ENCODE results near the gene BSN. TPM values are rescaled to one million over a fixed set of nuclear protein-coding genes. Genes with fewer than 3 reads are reported as not detected.
A peak's percentile ranks its signal among the peaks of the same experiment; 100 is the strongest.

The BSN gene
- total RNA-seq, 1 donor from 2014 or later = not detected

DNA sequence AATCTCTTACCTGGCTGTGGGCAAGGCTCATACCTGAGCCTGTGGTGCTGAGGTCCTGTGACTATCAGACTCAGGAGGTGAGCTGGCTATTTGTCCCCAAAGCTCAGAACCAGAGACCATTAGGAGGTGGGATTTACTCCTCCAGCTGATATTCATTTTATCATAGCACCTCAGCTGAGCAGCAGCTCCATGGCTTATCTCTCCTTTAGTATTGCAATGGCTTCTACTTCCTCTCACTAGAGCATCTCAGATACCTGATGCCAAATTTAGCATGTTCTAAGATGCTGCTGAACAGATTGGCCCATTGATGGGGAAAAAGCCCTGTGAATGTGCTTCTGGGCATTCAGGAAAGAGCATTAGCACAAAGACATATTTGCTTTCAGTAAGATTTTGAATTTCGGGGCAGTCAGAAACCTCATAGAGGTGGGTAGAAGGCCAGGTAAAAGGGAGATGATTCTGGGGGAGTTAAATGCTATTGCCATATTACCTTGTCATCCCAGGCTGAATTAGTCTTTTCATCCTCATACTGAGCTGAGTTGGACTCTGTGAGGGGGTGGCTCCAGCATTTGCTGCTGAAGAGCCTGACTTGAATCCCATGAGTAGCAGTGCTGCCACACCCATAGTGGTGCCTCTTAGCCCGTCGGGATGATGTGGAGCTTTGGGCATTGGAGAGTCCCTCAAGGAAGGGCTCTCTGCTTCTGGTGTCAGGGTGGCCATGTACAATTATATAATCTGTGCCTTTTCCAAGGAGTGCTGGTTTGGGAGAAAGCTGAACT is 2.4 kb downstream of the BSN start:
- FAIRE-seq = no peak

DNA sequence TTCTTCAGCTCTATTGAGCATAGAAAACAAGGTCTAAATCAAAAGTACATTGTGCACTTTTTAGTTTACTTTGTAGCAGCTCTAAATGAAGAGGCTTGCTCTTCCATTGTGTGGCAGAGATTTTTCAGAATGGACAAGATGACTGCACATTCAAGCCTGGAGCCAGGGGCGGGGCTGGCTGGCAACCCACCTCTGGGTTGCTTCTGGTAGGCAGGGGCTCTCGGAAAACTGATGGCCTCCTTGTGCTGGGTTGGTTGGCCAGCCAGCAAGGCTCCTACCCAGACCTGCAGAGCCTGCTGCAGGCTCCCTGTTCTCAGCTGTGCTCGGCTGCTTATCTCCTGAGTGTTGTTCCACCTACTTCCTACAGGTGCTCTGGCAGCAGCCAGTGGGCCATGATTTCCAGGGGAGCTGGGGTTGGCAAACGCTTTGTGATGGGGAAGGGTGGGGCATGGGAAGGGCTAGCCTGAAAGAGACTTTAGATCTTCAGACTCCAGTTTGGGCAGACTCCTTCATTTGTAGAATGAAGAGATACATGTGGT is 8.8 kb downstream of the BSN start:
- no peak for FAIRE-seq
- Histone ChIP-seq H3K36me3 (ENCODE audit: control insufficient read depth, insufficient read depth, low read length) (no peaks in the 10 kb centered on the region), H3K27me3 (ENCODE audit: control insufficient read depth, insufficient read depth, low read length) (no peaks in the 10 kb centered on the region), H3K4me3 (ENCODE audit: low read depth, low read length) (no peak overlapping the region)
- DNase-seq (ENCODE audit: low read depth) = no peak
- no peak for TF ChIP-seq CTCF (IDR thresholded peaks at IDR 0.05; ENCODE audit: insufficient read depth, low read length, severe bottlenecking)

More for the DNA sequence above, 2.4 kb downstream of the BSN start:
- Histone ChIP-seq H3K36me3 (ENCODE audit: control insufficient read depth, insufficient read depth, low read length) (no peaks in the 10 kb centered on the region), H3K27me3 (ENCODE audit: control insufficient read depth, insufficient read depth, low read length) (peaks cover 6% of the 10 kb centered on the region), H3K4me3 (ENCODE audit: low read depth, low read length) (no peak overlapping the region)
- no peak for DNase-seq (ENCODE audit: low read depth)
- TF ChIP-seq CTCF (IDR thresholded peaks at IDR 0.05; ENCODE audit: insufficient read depth, low read length, severe bottlenecking) = no peak

GRCh38 chr3:49563766-49564165 is 9.5 kb downstream of the BSN start:
- no peak for TF ChIP-seq CTCF (IDR thresholded peaks at IDR 0.05; ENCODE audit: insufficient read depth, low read length, severe bottlenecking)
- FAIRE-seq (no peak), DNase-seq (ENCODE audit: low read depth) (no peak)

DNA sequence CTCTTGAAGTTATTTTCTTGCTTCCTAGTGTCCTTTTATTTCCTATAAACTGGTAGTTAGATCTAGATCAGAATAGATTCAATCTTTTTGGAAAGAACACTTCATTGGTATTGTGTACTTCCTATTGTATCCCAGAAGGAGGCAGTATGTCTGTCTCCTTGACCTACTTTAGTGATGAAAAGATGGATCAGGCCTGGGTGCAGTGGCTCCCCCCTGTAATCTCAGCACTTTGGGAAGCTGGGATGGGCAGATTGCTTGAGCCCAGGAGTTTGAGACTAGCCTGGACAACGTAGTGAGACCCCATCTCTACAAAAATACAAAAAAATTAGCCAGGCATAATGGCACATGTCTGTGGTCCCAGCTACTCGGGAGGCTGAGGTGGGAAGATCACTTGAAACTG is 12.0 kb downstream of the BSN start:
- FAIRE-seq = no peak
- H3K36me3 ChIP-seq (ENCODE audit: control insufficient read depth, insufficient read depth, low read length) = no peaks in the 10 kb centered on the region
- DNase-seq (ENCODE audit: low read depth) = peak; percentile 17

More at GRCh38 chr3:49563766-49564165, 9.5 kb downstream of the BSN start:
- Histone ChIP-seq H3K27me3 (ENCODE audit: control insufficient read depth, insufficient read depth, low read length) (no peaks in the 10 kb centered on the region), H3K4me3 (ENCODE audit: low read depth, low read length) (no peak overlapping the region), H3K36me3 (ENCODE audit: control insufficient read depth, insufficient read depth, low read length) (no peaks in the 10 kb centered on the region)

GRCh38 chr3:49567406-49567805 is 13.1 kb downstream of the BSN start:
- H3K27me3 ChIP-seq (ENCODE audit: control insufficient read depth, insufficient read depth, low read length) = peaks cover 2% of the 10 kb centered on the region
- no peak overlapping the region for H3K4me3 ChIP-seq (ENCODE audit: low read depth, low read length)
- H3K36me3 ChIP-seq (ENCODE audit: control insufficient read depth, insufficient read depth, low read length) = no peaks in the 10 kb centered on the region
- FAIRE-seq (no peak), DNase-seq (ENCODE audit: low read depth) (peak; percentile 78)
- no peak for TF ChIP-seq CTCF (IDR thresholded peaks at IDR 0.05; ENCODE audit: insufficient read depth, low read length, severe bottlenecking)

More for the DNA sequence above, 12.0 kb downstream of the BSN start:
- peak; percentile 31 for TF ChIP-seq CTCF (IDR thresholded peaks at IDR 0.05; ENCODE audit: insufficient read depth, low read length, severe bottlenecking)
- Histone ChIP-seq H3K4me3 (ENCODE audit: low read depth, low read length) (no peak overlapping the region), H3K27me3 (ENCODE audit: control insufficient read depth, insufficient read depth, low read length) (peaks cover 2% of the 10 kb centered on the region)
